ENCODE results near the gene KLK5.

KLK5 gene

DNA sequence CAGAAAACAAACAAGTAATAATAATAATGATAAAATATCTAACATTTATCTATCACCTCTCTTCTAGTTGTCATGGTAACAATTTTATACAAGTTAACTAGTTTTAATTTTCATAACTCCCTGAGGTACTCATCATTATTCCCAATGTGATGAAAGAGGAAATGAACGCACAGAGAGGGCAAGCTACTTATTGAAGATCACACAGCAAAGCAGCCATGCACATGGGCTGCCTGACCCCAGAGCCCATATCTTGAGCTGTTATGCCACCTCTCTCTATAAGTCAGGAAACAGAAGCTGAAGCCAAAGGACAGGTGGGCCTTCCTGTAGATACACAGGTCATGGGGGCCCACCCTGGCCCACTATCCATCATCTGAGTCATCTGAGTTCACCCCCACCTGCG lies 36.8 kb downstream of the KLK5 start:
- no peak overlapping the region for H3K4me3 ChIP-seq (ENCODE audit: control insufficient read depth, low read depth, low read length)
- TF ChIP-seq, protein P1, sequence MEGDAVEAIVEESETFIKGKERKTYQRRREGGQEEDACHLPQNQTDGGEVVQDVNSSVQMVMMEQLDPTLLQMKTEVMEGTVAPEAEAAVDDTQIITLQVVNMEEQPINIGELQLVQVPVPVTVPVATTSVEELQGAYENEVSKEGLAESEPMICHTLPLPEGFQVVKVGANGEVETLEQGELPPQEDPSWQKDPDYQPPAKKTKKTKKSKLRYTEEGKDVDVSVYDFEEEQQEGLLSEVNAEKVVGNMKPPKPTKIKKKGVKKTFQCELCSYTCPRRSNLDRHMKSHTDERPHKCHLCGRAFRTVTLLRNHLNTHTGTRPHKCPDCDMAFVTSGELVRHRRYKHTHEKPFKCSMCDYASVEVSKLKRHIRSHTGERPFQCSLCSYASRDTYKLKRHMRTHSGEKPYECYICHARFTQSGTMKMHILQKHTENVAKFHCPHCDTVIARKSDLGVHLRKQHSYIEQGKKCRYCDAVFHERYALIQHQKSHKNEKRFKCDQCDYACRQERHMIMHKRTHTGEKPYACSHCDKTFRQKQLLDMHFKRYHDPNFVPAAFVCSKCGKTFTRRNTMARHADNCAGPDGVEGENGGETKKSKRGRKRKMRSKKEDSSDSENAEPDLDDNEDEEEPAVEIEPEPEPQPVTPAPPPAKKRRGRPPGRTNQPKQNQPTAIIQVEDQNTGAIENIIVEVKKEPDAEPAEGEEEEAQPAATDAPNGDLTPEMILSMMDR (IDR thresholded peaks at IDR 0.05; ENCODE audit: control insufficient read depth, insufficient read depth, low read depth, low read length, missing control alignments) = no peak

DNA sequence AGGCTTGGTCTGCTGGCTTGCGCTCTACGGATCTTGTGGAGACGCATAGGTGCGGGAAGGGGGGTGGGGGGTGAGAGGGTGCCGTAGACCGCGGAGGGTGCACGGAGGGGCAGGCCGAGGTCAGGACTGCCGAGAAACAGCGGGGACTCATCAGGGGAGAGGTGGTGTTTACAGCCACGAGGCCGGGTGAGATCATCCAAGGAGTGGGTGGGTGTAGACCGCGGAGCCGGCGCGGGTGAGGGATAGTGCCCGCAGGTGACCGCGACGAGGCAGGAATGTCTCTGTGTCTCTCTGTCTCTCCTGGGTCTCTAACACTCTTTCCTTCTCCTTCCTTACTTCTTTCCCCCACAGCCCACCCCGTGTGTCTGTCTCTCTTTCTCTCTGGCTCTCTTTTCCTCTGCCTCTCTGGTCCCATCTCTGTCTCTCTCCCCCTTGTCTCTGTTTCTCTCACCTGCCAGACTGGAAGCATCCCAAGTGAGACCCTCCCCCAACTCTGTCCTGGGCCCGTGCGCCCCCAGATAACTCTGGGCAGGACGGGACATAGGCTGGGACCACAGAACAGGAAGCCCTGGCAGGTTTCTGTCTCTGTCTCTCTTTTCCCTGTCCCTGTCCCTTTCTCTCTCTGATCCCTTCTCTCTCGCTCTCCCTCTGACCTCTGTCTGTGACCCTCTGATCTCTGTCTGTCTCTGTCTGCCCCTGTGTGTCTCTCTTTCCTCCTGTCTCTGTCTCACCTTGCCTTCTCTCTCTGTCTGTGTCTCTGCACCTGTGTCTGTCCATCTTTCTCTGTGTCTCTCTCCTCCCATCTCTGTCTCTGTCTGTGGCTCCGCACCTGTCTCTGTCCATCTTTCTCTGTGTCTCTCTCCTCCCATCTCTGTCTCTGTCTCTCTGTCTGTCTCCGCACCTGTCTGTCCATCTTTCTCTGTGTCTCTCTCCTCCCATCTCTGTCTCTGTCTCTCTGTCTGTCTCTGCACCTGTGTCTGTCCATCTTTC lies 39.8 kb downstream of the KLK5 start:
- no peak overlapping the region for H3K4me3 ChIP-seq (ENCODE audit: control insufficient read depth, low read depth, low read length)
- TF ChIP-seq, protein P1 (IDR thresholded peaks at IDR 0.05; ENCODE audit: control insufficient read depth, insufficient read depth, low read depth, low read length, missing control alignments) = no peak
- DNase-seq (ENCODE audit: low read depth) = no peak

More for the DNA sequence above, 36.8 kb downstream of the KLK5 start:
- DNase-seq (ENCODE audit: low read depth) = no peak

DNA sequence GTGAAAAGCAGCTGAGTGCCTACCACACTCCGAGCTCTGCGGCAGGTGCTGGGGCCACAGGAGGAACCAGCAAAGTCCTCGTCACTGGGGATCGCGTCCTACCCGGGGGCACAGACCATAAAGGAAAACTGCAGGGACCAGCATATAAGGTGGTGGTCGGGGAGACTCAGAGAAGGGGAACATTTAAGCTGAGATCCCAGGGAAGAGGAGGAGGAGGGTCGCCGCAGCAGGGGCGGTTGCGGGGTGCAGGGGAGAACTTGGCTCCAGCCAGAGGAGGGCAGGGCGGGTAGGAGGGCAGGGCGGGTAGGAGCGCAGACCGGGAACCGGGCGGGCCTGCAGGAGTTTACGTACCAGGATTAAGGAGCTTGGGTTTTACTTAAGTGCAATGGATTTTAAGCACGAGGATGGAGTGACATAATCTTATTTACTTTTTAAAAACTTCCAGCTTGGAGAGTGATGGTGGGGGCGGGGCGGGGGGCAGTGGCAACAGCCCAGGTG lies 40.7 kb downstream of the KLK5 start:
- no peak overlapping the region for H3K4me3 ChIP-seq (ENCODE audit: control insufficient read depth, low read depth, low read length)
- DNase-seq (ENCODE audit: low read depth) = no peak
- TF ChIP-seq, protein P1 (IDR thresholded peaks at IDR 0.05; ENCODE audit: control insufficient read depth, insufficient read depth, low read depth, low read length, missing control alignments) = no peak

DNA sequence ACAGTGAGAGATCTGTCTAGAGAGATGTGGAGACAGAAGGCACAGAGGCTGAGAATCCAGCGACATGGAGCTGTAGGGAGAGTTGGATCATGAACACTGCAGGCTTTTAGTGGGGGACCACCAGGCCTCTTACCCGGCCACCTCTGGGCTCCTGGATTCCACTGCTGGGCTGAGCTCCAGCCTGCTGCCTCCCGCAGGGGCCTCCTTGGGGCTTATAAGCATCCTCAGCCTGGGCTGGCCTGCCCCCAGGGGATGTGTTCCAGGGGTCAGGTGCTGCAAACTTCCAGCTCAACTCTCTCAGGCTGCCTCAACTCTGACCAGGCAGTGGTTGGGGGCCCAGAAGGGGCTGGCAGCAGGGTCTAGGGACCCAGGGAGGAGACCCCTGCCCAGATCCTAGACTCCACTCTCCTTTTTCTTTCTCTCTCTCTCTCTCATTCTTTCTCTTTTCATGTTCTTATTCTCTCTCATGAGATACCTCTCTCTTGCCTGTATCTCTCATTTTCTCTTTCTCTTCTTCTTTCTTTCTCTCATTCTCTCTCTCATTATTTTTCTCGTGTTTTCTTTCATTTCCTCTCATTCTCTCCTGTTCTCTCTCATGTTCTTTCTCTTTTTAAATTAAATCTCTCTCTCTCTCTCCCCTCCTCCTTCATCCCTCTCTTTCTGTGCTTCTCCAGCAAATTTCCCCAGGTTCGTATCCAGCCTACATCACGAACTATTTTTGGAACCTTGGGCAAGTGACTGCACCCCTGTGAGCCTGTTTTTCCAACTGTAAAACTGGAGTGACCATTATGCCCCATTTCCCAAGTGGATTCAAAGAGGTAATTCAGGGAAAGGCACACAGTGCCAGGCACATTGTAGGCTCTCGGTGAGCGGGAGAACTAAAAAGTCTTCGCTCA lies 41.4 kb downstream of the KLK5 start, which contains the start of gene KLK4:
Gene KLK4, minus strand, starts transcription at position 190 of the 896 bp plus-strand sequence. CDS start 657 bp downstream, outside the sequence.
- no peak within 1 kb of the TSS for H3K4me3 ChIP-seq (ENCODE audit: control insufficient read depth, low read depth, low read length)
- TF ChIP-seq, protein P1 (IDR thresholded peaks at IDR 0.05; ENCODE audit: control insufficient read depth, insufficient read depth, low read depth, low read length, missing control alignments) = no peak
- DNase-seq (ENCODE audit: low read depth) = no peak

DNA sequence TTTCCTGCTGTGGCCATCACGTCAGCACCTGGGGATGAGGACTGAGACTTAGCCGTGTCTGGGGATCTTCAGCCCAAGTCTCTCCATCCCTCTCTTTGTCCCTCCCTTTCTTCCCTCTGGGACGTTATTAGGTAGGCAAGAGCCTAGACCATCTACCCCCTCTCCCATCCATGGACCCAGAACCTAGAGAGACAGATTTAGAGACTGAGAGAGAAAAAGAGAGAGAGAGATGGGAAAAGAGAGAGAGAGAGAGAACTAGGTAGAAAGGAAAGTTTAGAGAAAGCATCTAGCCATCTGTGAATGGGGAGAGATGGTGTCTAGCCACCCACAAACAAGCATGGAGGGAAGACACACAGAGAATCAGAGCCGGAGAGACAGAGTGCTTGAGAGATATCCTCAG lies 42.1 kb downstream of the KLK5 start:
- H3K4me3 ChIP-seq (ENCODE audit: control insufficient read depth, low read depth, low read length) = no peak overlapping the region
- TF ChIP-seq, protein P1 (IDR thresholded peaks at IDR 0.05; ENCODE audit: control insufficient read depth, insufficient read depth, low read depth, low read length, missing control alignments) = no peak
- no peak for DNase-seq (ENCODE audit: low read depth)
